Activated CD8-positive, alpha-beta memory T cell treated with anti-CD3 and anti-CD28 coated beads, Interleukin-2, amount 50 U/mL, for 4 hours (primary cell): ENCODE measurements around the gene NDUFA5.

Source experiments
- DNase-seq: peaks from one replicate; pipeline ENCODE4 v3.0.0-alpha.2; 2020

Gene NDUFA5

GRCh38 chr7:123500878-123501489, 56.6 kb downstream of the NDUFA5 start:
- DNase-seq, result no peak

GRCh38 chr7:123499211-123499970, 58.2 kb downstream of the NDUFA5 start:
- no peak for DNase-seq

GRCh38 chr7:123498601-123499000, 59.0 kb downstream of the NDUFA5 start:
- DNase-seq, result no peak

GRCh38 chr7:123498031-123498430, 59.6 kb downstream of the NDUFA5 start:
- no peak for DNase-seq

GRCh38 chr7:123494193-123494796, 63.3 kb downstream of the NDUFA5 start:
- peak; percentile 16 for DNase-seq

- DNase-seq, result no peak
Observed at GRCh38 chr7:123492485-123492884, 65.1 kb downstream of the NDUFA5 start.
